ENCODE measurements around the gene SCN4B.

DNA sequence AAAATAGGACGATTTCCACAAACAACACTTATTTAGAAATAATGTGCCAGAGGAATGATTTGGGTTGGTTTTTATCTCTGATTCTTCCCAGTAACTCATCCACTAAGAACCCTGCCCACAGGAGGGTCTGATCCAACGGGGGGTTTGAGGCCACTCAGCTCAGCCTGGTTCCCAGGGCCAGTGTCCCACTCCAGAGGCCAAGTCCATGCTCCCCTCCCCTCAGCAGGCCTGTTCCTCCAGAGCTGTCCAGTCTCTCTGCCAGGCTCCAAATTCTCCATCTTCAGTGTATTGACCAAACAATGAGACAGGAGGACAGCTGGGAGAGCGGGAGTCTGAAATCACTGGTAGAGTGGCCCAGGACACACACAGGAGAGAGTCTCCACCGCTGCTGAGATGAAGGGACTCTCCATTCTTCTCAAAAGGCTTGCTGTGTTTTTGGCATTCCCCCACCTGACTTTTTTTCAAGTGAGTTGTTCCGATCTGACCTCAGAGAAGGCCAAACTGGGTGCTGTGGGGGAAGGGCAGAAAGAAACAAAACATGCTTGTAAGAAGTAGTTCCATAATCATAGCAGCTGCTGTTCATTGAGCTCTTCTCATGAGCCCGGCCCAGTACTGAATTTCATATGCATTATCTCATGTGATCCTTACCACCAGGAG is 41.4 kb upstream of the SCN4B start:
- TF ChIP-seq POLR2A (IDR thresholded peaks at IDR 0.05) (no peak), CTCF (IDR thresholded peaks at IDR 0.05) (no peak)

Data from Peyer's patch (tissue), 4 donors.